CD1c-positive myeloid dendritic cell (primary cell): ENCODE measurements around the gene SLC2A1.

Experiments
- DNase-seq: peaks from one replicate; pipeline ENCODE4 v3.0.0-alpha.2; 2016; ENCODE audit errors: extremely low spot score

SLC2A1 gene

DNA sequence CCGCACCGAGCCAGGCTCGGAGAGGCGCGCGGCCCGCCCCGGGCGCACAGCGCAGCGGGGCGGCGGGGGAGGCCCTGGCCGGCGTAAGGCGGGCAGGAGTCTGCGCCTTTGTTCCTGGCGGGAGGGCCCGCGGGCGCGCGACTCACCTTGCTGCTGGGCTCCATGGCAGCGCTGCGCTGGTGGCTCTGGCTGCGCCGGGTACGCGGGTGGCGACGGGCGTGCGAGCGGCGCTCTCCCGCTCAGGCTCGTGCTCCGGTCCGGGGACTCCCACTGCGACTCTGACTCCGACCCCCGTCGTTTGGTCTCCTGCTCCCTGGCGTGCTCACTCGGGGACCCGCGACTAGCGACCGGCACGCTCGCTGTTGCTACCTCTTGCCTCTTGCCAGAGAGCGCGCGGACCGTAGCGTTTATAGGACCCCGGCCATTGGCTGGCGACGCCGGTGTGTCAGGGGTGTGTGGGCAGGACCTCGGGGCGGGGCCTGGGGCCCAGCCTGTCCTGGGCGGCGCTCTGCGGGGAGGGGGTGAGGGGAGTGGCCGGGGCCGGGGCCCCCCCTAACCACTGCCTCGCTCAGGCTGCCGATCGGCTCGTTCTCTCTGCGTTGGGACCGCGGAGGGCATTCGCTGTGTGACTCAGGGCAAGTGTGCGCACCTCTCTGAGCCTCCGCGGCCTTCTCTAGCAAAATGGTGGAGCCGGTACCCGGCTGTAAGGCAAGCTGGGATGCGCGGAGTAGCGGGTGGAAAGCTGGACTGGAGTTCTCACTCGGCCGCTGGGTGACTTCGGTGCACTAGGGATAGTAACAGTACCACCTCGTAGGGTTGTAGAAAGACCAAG, at the start of gene SLC2A1:
SLC2A1 (minus strand) TSS at position 381 of the 832 bp plus-strand sequence; CDS start at position 164, 217 bp downstream.
- DNase-seq, result peak; percentile 90

- no peak for DNase-seq
These were observed 48.9 kb upstream of the SLC2A1 start for GRCh38 chr1:43007377-43008114.

DNA sequence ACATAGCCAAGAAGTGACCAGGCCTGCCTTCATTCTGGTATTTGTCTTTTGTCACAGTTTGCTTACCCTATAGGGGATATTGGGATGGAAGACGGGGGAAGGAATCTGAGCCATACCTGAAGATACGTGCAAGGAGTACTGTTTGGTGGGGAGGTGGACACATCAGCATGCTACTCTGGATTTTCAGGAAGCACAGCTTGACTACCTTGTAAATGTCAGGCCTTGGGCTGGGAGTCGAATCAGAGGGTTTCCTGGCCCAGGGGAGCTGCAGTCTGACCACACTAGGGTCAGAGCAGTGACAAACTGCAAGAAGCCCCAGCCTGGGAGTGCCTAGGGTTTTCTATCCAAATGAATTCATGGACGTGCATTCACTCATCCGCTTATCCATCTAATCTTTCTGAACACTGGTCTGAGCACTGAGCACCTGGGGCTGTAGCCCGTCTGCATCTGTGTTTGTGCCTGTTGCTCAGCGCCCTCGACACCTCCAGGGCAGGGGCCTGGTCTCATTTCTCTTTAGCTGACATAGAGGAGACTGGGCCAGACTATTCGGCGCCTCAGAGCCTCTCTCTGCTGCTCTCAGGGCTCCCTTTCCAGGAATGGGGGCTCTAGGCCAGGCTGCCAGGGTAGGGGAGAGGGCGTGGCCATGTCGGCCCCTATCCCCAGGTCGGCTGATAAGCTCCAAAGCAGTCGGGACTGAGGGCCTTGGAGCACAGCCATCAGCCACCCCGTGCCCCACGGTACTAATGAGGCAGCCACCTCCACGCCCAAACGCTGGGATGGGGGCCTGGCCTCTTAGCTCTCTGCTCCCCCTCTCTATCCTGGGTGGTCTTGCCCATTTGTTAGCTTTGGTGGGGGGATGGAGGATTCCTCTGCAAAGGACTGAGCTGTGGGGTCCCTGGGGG, 47.0 kb upstream of the SLC2A1 start:
- DNase-seq, result no peak

- DNase-seq, result no peak
These were observed 46.2 kb upstream of the SLC2A1 start for GRCh38 chr1:43004587-43005459.

DNA sequence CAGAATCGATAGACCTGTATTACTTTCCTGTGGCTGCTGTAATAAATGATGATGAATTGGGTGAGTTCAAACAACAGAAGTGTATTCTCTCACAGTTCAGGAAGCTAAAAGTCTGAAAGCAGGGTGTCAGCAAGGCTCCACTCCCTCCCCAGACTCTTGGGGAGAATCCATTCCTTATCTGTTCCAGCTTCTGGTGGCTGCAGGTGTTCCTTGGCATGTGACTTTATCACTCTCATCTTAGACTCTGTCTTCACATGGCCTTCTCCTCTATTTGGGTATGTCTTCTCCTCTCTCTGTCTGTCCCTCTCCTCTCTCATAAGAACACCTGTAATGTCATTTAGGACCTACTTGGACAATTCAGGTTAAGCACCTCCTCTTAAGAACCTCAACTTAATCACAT, 44.1 kb upstream of the SLC2A1 start:
- no peak for DNase-seq

DNA sequence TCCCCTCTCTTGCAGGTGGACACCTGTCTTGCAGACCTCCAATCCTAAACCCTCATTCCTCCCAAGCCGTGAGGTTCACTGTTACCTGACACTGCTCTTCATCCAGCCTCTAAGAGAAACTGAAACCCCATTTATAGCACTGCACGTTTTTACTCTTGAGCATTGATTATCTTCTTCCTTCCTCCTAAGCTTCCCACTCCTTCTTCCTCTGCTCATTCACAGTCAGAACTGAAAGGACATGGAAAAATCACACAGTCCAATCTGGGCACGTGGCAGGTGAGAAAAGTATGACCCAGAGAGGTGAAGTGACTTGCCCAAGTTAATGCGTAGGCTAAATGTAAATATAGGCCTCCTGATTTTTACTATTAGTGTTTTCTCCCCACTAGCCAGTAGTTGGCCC, 43.4 kb upstream of the SLC2A1 start:
- no peak for DNase-seq

DNA sequence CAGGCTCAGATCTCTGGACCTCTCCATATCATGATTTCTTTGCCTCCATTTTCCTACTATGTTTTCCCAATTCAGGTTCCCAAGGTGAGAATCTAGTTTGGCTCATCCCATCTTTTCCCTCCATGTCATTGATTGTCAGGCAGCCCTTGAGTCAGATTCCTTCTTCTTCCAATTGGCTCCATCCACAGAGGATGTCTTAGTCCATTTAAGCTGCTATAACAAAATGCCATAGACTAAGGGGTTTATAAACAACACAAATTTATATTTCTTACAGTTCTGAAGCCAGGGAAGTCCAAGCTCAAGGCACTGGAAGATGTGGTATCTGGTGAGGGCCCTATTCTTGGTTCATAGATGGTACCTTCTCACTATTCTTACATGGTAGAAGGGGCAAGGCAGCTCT, 42.8 kb upstream of the SLC2A1 start:
- no peak for DNase-seq

- no peak for DNase-seq
These were observed 41.6 kb upstream of the SLC2A1 start for GRCh38 chr1:43000271-43000670.

DNA sequence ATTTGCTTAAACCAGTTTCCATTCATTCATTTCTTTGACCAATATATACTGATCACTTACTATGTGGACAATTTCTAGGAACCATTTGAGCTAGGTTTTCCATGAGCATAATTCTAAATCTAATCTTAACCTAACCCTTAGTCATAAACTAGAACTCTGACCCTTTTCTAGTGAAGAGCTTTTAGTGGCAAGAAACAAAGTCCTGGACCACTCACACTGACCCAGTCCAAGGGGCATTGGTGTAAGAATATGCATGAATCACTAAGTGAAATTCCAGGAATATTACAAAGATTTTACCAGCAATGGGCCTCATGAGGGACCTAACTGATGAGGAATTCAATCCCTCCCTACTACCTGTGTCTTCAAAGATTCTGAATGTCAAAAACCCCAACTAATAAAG, 40.6 kb upstream of the SLC2A1 start:
- DNase-seq, result no peak

DNA sequence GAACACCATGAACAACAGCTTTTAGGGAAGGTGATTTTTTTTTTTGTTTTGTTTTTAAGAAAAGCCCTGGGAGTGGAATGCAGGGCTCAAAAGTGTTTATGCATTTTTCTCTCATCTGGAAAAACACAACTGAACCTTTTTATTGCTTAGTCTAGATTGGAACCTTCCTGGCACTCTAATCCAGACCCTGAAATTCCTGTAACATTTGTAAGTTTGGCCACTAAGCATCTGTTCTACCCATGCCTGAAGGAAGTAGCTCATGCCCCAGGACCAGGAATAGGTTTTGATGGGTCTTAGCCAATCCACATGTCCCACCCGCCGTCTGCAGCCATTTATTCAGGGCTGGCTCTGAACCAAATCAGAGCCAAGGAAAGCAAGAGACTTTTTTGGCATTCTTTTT, 39.7 kb upstream of the SLC2A1 start:
- DNase-seq, result no peak

DNA sequence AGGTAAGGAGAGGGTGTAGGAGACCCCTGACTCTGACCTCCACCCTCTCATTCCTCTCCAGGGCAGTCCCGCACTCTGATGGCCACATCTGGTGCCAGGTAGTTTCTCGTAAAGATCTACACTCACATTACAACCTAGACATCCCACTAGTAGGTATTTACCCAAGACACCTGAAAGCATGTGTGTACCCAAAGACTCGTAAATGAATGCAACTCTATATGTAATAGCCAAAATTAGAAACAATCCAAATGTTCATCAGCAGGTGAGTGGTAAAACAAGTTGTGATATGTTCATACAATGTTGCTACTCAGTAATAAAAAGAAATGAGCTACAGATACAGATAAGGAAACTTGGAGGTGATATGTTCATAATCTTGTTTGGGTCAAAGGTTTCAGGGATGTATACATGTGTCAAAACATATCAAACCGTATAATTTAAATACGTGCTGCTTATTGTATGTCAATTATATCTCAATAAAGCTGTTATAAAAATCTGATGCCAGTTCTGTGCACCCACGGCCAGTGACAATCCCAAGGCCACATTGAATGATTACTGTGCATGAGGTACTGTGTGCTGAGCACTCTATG, 37.8 kb upstream of the SLC2A1 start:
- DNase-seq, result no peak

GRCh38 chr1:42993502-42994136, 35.0 kb upstream of the SLC2A1 start:
- peak; percentile 52 for DNase-seq

DNA sequence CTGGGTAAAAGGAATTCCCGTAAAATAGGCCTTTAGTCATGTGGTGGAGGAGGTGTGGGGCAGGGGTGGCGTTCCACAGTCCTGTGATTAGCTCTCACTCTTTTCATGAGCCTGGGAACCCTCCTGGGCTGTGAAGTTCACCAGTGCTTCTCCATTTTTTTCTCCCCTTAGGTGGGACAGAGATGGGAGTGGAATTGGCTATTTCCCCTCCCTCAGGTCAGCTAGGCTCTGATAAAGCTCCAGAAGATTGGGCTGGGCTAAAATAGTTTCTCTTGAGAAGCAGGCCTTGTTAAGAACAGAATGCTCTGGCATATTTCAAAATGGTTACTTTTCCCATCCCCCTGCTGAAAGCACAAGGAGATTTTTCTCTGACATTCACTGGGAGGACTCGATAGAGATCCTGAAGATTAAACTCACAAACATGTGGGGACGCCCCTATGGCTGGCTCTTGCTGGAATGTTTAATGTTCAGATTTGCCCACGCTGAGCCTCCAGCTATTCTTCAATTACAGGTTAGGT, 33.4 kb upstream of the SLC2A1 start:
- no peak for DNase-seq

- DNase-seq, result no peak
These were observed 32.2 kb upstream of the SLC2A1 start for GRCh38 chr1:42990757-42991346.

DNA sequence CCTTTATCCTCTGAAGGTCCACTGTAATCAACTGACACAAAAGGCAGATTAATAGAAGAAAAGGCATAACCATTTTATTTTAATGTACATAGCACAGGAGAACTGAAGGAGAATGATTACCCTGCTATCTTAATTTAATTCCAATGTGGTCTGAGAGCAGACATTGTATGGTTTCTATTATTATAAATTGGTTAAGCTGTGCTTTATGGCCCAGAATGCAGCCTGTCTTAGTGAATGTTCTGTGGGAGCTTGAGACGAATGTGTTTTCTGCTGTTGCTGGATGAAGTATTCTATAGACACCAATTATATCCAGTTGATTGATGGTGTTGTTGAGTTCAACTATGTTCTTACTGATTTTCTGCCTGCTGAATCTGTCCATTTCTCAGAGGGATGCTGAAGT, 25.0 kb upstream of the SLC2A1 start:
- DNase-seq, result no peak

- no peak for DNase-seq
These were observed 24.6 kb upstream of the SLC2A1 start for GRCh38 chr1:42983253-42983652.

GRCh38 chr1:42982641-42983040, 24.0 kb upstream of the SLC2A1 start:
- no peak for DNase-seq

GRCh38 chr1:42981871-42982270, 23.2 kb upstream of the SLC2A1 start:
- DNase-seq, result no peak

DNA sequence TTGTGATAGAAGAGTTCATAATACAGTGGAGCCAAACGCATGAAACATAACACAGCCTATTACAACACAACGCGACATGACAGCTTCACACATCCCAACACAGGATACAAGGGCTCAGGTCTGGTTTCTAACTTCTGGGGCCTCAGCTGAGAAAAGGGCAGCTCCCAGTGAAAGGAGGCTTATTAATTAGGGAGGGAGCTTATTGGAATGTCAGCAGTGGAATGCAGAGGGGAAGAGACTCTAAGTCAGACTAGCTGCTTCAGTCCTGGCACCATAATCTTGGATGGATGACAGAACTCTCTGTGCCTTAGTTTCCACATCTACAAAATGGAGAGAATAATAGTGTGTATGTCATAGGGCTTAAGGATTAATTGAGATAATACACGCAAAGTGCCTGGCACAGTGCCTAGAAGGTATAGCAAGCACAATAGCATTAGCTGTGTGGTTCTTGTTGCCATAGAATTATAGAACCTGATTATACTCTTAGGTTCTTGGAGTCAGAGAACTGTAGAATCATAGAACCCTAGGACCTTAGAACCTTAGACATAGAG, 22.7 kb upstream of the SLC2A1 start:
- DNase-seq, result no peak
